ENCODE results near the gene ATP1A3. TPM values are rescaled to one million over a fixed set of nuclear protein-coding genes. Genes with fewer than 3 reads are reported as not detected.

ATP1A3 gene
- total RNA-seq, 1 donor from 2014 or later = 0.18 TPM

DNA sequence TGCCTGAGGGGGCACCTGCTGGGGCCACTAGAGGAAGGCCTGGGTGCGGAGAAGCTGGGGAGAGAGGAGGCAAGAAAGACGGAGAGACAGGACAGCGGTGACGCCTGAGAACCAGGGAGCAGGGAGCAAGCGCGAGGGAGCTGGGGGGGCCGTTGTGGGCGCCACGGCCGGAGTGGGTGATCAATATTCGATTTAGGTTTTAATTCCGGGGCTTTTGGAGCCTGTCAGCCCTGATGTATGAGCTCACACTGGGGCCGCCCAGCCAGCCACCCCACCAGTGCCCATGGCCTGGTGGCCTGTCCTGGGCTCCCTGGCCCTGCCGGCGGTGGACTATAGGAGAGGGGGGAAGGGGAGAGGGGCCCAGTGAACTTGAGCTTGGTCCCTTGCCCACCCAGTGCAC lies 57.1 kb downstream of the ATP1A3 start:
- no peak for ATAC-seq
- intact Hi-C loops (cut with DNase I) = no loop called here
- no peak for DNase-seq (ENCODE audit: low spot score)

DNA sequence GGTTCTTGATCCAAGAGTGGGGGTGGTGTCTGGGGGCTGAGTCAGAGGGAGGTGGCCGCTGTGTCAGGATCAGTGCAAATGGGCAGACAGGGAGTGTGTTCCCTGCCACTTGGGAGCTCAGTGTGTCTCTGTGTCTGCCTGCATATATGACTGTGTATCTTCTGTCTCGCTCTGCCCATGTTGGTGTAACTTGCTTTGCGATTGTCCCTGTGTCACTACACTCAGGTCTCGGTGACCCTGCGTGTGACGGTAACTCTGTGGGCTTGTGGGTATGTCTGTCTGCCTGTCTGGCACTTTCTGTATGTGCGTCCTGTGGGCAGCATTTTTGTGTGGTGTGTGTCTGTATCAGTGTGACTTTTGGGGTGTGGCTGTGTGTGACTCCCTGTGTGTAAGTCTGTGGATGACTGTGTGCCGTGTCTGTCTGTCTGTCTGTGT lies 57.6 kb downstream of the ATP1A3 start:
- intact Hi-C loops (cut with DNase I) = no loop called here
- ATAC-seq (no peak), DNase-seq (ENCODE audit: low spot score) (no peak)

DNA sequence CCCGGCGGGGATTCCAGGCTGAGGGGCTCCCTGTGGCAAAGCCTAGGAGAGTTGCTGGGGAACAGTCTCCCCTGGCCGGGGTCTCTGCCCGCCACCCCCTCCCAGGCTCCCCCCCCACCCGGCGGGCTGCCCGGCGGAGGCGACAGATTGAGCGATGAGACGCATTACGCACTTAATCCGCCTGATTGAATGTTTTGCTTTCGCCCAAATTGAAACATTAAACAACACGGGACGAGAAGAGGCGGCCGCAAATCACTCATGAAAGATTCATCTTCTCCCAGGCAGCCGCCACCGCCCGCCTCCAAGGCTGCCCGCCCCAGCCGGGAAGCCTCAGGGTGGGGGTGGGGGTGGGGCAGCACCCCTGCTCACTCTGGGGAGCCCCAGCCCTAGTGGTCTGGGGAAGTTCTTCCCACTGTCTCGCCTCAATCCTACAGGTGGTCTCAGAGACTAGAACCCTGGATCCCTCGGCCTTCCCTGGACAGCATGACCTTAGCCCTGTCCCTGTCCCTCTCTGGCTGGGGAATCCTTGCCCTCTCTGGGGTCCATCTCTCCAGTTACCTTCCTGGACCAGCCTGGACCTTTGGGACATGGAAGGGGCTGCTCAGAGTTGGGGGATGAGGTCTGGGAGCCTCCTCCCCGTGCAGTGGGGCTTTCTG lies 58.1 kb downstream of the ATP1A3 start:
- intact Hi-C loops (cut with DNase I) = no loop called here
- no peak for ATAC-seq

DNA sequence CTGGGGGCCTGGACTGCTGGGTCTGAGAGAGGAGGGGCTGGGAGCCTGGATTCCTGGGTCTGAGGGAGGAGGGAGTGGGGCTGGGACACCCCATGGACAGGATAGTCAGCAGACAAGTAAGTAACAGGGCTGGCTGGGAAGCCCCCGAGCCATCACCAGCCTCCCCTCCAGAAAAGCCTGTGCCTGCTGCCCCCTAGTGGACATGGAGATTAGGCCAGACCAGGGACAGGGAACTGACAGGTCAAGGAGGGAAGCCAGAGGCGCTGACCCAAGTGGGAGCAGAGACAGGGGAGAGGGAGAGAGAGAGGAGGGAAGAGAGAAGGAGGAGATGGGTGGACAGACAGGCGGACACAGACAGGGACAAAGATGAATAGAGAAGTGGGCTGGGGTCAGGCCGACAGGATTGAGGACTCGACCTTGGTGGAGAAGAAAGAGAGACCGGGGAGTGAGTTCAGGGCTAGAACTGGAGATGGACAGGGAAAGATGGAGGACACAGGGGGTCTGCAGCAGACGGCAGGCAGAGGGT lies 59.1 kb downstream of the ATP1A3 start:
- DNase-seq (ENCODE audit: low spot score) (peak; percentile 79), ATAC-seq (peak; percentile 67)
- intact Hi-C loops (cut with DNase I) = no loop called here

More for the DNA sequence above, 58.1 kb downstream of the ATP1A3 start:
- no peak for DNase-seq (ENCODE audit: low spot score)

DNA sequence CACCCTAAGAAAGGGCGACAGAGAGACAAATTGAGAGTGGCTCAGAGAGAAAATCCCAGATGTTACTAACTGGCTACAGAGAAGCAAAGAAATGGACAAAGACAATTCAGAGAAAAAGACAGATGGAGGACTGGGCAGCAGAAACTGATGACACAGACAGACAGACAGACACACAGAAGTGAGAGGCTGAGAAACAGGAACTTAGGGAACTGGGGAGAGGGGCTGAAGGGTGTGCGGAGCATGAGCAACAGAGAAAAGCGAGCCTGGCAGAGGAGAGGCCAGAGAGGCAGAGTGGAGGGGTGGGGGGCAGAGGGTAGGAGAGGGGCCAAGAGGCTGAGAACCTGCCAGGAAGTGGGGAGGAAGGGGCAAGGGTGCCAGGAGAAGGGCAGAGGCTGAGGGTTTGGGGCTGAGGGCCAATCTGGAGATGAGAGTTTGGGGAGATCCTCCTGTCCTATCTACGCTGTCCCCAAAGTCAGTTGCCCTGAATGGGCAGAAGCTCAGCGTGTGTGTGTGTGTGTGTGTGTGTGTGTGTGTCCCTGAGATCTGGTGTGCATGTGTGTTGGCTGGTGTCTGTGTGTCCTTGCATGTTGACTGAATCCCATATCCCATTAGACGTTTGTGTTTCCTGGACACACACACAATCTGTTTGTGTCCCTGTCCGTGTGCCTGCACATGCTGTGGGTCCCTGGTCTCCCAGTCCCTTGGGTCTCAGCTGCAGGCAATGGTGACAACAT lies 60.2 kb downstream of the ATP1A3 start:
- DNase-seq (ENCODE audit: low spot score) (no peak), ATAC-seq (no peak)
- intact Hi-C loops (cut with DNase I) = no loop called here

DNA sequence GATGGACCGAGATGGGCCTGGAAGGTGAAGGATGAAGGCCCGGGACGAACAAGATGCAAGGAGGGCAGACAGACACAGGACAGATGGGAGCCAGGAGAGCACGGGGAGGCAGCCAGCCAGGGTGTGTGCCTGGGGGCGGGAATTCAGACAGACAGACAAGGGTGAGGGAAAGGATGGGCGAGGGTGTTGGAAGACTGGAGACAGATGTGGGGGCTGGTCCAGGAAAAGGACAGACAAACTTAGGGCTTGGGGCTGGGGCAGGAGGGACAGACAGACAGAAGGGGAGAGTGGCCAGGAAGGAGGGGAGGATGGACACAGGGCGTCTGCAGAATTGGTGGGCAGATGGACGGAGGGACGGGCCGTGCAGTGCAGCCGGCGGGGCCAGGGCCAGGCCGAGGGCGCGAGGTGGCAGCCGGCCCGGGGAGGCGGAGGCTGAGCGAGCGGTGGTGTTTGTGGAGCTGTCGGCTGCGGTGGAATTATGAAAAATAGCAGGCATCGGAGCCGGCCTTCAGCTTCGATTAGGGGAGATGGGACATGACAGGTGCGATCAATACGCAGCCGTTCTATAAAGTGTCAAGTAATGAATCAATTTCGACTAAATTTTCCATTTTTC lies 61.2 kb downstream of the ATP1A3 start:
- ATAC-seq (no peak), DNase-seq (ENCODE audit: low spot score) (no peak)
- intact Hi-C loops (cut with DNase I) = no loop called here

DNA sequence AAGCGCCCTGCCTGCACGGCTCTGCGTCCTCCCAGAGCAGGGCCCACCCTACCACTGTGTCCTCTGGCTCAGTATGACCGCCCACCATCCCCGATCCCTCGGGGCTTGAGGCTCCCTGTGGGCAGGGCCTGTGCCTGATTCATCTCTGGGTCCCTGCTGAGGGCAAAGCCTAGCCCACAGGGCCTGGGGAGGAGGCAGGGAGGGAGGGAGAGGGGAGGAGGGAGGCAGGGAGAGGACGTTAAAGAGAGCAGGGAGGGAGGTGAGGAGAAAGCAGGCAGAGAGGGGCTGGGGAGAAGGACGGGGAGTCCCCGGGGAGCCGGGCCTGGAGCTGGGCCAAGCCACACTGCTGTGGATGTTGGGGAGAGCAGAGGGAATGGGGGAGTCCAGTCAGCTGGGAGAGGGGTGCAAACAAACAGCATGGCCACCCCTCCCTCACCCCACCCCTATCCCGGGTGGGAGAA lies 61.7 kb downstream of the ATP1A3 start:
- no peak for ATAC-seq
- intact Hi-C loops (cut with DNase I) = no loop called here
- DNase-seq (ENCODE audit: low spot score) = no peak

DNA sequence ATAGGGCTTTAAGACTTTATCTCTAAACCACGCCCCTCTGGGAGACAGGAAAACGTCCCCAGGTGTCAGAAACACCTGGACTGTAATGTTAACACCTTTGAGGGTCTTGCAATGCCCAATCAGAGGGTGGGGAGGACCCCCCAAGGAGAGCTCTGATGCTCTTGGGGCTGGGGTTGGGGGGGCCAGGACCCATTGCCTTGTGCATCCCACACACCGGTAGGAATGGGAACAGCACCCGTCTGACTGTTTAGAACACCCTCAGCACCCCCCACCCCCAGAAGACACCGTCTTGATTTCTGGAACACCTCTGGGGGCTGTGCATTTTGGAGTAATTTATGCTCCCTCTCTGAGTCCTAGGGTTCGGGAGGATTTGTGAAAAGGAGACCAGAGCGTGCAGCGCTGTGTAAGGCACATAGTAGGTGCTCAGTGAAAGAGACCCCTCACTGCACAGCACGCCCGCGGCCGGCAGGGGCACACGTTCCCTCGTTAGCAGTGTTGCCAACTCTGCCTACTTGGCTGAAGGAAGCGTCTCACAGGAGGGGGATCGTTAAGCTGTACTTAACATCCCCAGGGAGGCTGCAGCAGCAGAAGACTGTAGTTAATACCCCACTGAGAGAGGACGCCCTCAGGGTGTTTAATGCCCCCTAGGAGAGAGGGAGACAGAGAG lies 63.0 kb downstream of the ATP1A3 start:
- intact Hi-C loops (cut with DNase I) = no loop called here
- no peak for ATAC-seq

DNA sequence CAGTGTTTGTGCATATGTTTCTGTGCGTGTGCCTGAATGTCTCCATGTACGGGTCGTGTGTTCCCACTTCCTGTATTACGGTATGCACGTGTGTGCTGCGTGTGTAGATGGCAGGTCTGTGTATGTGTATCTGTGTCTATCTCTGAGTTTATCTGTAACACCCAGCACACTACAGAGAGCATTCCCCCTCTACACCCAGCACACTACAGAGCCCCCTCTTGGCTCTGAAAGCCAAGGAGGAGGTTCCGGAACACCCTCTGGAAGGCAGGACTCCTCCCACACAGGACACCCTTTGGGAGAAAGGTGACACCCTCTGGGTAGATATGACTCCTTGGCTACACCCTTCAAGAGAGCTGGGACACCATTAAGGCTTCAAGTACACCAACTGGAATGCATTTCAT lies 63.7 kb downstream of the ATP1A3 start:
- intact Hi-C loops (cut with DNase I) = no loop called here
- DNase-seq (ENCODE audit: low spot score) (no peak), ATAC-seq (no peak)

More for the DNA sequence above, 63.0 kb downstream of the ATP1A3 start:
- no peak for DNase-seq (ENCODE audit: low spot score)

DNA sequence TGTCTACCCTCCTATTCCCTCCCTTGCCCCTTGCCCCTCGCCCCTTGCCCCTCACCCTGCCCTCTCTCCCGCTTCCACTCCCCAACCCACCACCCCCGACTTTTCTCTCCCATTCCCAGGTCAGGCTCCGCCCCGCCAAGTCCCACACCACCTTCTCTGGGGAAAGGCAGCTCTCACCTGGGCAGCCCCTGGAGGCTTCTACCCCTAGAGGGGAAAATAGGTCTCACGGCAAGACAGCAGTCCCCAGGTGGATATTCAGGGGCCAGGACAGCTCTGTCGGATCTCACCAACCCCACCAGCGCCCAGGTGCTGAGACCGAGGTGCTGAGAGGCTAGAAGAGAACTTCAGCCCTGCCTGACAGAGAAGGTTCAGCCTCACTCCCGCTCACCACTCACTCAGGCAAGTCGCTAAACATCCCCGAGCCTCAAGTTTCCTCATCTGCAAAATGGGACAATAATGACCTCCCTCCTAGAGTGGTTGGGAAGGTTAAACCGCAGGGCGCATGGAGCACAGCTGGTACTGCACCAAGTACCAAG lies 64.4 kb downstream of the ATP1A3 start:
- ATAC-seq = no peak
- intact Hi-C loops (cut with DNase I) = no loop called here
- DNase-seq (ENCODE audit: low spot score) = no peak

DNA sequence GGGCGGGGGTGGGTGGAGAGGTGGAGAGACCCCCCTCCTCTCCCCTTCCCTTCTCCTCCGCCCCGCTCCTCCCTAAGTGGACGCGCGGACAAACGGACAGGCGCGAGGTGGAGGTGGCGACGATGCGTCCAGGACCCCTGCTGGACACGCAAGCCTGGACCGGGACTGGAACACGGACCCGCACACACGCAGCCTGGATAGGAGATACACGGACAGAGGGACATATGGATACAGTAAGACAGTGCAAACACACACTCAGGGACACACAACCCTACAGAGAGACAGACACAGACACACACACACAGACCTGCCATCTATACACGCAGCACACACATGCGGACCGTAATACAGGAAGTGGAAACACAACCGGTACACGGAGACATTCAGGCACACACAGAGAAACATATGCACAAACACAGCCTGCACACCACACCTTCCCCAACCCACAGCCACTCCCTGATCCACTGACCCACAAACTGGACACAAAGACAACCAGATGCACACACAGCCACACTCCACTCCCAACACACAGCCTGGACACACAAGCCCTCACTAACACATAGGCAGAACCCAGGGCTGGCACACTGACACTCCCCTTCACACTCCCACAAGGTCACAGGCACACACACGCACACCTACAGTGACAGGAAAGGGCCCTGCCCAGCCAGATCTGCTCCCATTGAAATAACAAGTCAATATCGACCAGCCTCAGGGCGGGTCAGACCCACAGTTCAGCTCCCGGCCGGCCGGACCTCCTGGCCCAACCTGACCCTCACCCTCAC lies 65.1 kb downstream of the ATP1A3 start:
- DNase-seq (ENCODE audit: low spot score) (no peak), ATAC-seq (peak; percentile 31)
- intact Hi-C loops (cut with DNase I) = no loop called here

DNA sequence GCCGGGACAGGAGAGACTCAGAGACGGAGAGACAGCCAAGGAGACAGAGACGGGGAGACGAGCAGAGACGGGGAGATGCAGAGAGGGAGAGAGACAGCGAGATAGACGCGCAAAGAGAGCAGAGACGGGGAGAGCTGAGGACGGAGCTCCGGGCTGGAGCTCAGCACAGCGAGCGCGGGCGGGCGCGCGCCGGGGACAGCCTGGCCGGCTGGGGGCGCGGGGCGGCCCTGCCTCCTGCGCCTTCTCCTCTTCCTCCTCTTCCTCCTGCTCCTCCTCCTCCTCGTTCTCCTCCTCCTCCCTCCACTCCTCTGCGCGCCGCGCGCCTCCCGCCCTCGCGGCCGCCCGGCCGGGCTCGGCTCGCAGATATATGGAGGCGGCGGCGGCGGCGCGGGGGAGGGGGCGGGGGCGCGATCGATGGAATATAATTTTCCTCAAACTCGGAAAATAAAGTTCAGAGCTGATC lies 65.8 kb downstream of the ATP1A3 start, which contains the start of gene ERFL:
ERFL (minus strand) TSS at position 229 of the 463 bp plus-strand sequence. CDS start 15,530 bp downstream, outside the sequence.
- DNase-seq (ENCODE audit: low spot score) (no peak), ATAC-seq (no peak)
- intact Hi-C loops (cut with DNase I) = no loop called here

DNA sequence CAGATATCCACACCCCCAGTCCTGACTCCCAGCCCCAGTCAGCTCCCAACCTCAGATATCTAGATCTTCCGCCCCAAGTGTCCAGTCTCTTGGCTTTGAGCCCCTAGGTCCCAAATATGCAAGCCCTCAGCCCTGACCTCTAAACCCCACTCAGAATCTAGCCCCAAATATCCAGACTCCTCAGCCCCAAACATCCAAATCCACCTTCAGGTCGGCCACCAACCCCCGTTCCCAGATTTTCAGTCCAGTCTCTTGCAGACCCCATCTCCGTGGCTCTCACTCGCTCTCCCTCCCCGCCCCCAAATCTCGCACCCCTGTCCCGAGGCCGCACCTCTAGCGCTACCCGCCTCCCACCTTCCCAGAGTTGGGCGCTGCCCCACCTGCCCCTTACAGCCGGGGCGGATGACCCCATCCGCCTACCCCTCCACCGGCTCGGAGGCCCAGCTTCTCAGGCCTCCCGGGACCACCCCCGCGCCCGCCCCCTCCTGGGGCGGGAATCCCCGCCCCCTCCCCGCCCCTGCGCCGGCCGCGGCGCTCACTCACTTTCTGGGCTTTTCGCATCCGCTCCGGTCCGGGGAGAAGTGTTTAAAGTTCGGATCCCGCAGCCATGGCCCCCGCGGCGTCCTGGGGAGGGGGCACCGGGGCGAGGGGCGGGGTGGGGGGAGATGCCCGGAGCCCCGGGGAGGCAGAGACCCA lies 66.4 kb downstream of the ATP1A3 start:
- ATAC-seq (no peak), DNase-seq (ENCODE audit: low spot score) (no peak)
- intact Hi-C loops (cut with DNase I) = no loop called here

DNA sequence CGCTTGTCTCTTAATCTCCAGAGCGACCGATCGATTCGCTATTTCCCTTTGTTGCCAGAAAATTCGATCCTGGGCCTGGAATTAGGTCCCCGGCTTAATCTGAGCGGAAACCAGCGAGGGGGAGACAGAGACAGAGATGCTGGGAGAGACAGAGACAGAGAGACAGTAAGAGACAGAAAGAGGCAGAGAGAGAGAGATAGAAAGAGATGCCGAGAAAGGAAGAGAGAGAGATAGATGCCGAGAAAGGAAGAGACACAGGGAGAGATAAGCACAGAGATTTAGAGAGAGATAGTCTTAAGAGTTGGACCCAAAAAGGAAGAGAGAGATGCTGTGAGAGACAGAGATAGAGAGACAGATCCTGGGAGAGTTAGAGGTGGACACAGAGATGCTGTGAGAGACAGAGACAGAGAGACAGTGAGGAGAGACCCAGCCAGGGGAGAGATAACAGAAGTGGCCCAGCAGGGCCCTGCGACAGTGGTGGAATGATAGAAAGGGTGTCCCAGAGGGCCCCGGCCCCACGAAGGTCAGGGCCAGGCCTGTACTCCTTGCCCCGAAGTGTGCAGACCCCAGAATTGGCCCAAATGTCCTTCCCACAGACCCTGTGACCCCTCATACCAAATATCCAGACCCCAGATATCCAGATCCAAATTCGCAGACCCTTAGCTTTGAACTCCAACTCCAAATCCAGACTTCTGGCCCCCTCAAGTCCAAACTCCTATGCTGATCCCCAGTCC lies 67.1 kb downstream of the ATP1A3 start:
- DNase-seq (ENCODE audit: low spot score) (no peak), ATAC-seq (no peak)
- intact Hi-C loops (cut with DNase I) = no loop called here

DNA sequence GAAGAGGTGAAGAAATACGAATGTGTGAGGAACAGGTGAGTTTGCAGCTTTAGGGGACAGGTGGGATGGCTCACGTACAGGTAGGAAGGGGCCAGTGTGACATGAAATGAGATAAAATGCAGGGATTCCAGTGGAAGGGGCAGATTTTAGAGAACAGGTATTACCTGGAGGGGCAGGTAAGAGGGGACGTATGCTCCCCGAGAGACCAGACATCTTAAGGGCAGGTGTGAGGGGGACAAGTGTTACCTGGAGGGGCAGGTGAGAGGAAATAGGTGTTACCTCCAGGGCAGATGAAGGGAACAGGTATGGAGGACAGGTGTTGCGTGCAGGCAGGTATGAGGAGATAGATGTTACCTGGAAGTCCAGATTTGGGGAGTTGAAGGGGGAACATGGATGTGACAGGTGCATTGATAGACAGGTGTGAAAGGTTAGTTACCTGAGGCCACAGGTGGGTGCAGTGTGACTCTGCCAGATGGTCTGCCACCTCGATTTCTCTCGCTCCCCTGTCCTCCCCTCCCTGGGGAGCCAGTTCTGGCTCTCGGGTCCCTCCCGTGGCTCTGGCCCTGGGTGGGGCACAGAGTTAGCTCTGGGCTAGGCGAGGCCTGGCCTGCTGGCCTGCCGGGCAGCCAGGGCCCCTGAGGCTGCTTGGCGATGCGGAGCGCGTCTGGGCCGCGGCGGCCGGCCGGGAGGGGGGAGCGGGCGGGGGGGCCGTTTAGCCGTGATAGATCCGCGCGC lies 67.8 kb downstream of the ATP1A3 start:
- DNase-seq (ENCODE audit: low spot score) (no peak), ATAC-seq (no peak)
- intact Hi-C loops (cut with DNase I) = no loop called here

DNA sequence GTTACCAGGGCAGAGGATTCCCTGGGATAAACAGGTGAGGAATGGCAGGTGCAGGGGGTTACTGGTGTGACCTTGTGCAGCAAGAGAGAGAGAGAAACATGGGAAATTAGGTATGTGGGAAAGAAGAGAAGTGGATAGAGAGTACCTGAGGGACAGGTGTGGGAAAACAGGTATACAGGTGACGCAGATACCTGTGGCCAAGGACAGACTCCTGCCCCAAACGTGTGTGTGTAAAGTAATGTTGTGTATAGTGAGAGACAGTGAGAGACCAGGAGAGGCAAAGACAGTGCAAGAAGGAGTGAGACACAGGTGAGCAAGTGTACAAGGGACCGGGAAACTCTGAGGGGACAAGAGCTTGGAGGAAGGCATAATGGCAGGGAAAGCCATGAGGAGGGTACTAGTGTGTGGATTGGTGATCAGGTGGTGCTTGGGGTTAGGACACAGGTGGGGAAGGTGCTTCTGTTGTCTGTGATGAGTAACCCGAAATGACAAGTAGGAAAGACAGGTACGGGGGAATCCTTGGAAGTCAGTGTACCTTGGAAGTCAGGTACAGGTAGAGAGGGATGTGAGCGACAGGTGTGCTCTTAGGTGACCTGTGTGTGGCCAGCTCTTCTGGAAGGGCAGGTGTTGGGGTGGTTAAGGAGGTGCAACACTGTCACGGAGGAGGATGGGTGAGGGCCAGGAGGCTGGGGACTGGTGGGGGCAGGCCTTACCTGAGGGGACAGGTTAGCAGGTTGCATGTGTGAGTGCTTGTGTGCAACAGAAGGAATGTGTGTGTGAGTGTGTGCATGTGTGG lies 68.6 kb downstream of the ATP1A3 start:
- no peak for DNase-seq (ENCODE audit: low spot score)
- ATAC-seq = no peak
- intact Hi-C loops (cut with DNase I) = no loop called here

Measured in sciatic nerve (tissue), 2 donors.